NCI-H2107 treated with DMSO at 0.1 percent for 48 hours (cell line): Measurements from ENCODE around the gene SLC43A3.
"Not testable (repeated sequence)": the region's sequence is repeated elsewhere in the genome, so short reads cannot be mapped to it uniquely, and the experiment has no call there.

Experiments used
- DNase-seq: peaks from one replicate; lab custom pipeline; 2025; ENCODE audit not compliant: unreplicated experiment; lab: John Stamatoyannopoulos, UW

The SLC43A3 gene

GRCh38 chr11:57407941-57408475, 18.9 kb downstream of the SLC43A3 start:
- DNase-seq = no peak

GRCh38 chr11:57407010-57407920, 19.7 kb downstream of the SLC43A3 start:
- DNase-seq = no peak

DNA sequence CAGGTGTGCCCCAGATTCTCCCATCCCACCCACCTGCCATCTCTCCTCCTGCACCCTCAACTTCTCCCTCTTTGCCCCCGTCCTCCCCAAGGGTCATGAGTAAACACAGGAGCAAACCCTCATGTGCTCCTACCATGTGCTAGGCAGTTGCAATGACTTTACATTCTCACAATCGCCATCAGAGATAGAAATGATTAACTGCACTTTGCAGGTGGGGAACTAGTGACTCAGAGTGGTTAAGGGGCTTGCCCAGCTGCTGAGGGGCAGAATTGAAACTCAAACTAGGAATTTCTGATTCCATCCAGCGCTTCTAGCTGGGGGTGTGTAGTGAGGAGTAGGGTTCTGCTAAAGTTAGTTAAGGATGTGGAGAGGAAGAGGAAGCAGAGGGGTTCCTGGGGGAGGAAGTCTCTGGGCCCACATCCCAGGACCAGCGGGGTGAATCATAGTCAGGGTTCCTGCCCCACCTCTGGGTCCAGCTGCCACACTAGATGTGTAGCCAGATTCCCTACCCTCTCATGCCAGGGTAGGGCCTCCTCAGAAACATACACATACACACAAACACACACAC, 20.5 kb downstream of the SLC43A3 start:
- no peak for DNase-seq

GRCh38 chr11:57405271-57405860, 21.6 kb downstream of the SLC43A3 start:
- DNase-seq = no peak

- DNase-seq = no peak
Observed at GRCh38 chr11:57403802-57404147, 23.1 kb downstream of the SLC43A3 start.

DNA sequence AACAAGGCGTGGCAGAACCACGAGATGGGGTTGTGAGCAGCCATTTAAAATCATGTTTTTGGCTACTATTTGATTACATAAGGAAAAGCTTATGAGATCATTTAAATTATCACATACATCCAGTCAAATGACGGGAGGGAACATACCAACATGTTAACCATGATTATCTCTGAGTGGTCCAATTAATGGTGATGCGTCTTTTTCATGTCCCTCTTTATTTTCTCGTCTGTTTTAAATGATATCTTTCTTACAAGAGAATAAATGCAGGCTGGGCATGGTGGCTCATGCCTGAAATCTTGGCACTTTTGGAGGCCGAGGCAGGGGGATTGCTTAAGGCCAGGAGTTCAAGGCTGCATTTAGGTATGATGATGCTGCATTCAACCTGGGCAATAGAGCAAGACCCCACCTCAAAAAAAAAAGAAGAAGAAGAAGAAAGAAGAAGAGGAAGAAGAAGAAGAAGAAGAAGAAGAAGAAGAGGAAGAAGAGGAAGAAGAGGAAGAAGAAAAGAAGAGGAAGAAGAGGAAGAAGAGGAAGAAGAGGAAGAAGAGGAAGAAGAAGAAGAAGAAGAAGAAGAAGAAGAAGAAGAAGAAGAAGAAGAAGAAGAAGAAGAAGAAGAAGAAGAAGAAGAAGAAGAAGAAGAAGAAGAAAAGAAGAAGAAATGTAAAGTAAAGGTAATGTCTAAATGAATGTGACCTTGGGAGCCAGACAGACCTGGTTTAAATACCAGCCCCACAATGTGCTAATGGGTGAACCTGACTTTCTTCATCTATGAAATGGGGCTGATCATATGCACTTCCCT, 23.7 kb downstream of the SLC43A3 start:
- not testable (repeated sequence) for DNase-seq

DNA sequence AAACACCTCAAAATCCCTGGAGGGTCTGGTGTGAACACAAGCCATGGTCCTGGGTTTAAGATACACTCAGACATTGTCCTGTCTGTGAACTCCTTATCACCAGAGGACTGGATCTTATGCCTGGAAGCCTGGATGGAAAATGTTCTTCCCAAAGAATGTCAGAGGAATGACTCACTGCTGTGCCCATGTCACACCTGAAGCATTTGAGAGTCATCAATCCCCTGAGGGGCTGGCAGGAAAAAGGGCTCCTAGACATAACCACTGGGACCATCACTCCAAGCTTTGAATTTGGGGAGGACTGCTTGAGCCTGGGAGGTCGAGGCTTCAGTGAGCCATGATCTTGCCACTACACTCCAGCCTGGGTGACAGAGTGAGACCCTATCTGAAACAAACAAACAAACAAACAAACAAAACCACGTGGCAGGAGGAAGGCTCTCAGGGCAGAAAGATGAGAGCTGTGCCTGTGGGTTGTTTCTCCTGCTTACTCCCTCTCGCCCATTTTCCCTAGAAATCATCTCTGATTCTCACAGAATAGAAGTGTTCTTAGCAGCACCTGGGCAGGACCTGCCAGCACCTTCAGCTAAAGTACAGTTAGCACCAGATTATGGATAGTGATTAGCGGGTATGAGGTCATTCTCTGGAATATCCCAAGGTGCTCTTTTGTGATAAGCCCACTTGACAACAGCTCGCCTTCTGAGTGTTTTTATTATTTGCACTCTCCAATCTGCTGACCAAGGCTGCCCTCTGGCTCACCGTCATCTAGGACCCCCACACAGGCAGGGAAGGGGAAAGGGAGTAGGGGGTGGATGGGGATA, 24.5 kb downstream of the SLC43A3 start:
- no peak for DNase-seq

- no peak for DNase-seq
Observed at GRCh38 chr11:57399972-57400578, 26.8 kb downstream of the SLC43A3 start.

GRCh38 chr11:57399221-57399620, 27.7 kb downstream of the SLC43A3 start:
- peak; percentile 21 for DNase-seq

DNA sequence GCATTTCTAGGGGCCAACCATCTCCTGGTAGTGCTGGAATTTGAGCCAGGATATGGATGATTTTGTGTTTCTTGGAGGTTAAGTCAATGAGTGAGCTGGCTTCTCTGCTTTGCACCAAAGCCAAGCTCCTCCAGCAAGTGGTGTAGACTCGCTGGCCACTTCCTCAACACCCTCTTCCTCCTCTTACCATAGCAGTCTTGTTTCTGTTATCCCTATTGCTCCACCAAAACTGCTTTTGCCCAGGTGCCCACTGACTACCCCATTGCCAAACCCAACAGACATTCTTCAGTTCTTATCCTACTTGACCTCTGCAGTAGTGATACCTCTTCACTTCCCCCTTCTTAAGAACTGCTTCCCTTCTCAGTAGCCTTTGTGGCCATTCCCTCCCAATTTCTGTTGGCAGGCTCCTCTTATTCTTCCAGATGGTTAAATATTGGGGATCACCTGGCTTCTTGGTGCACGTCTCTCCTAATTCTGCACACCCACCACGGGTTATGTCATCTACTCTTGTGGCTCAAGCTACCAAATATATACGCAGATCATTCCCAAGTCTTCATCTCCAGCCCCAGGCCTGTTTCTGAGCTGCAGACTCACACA, 29.4 kb downstream of the SLC43A3 start:
- no peak for DNase-seq

- no peak for DNase-seq
Observed at GRCh38 chr11:57396744-57397143, 30.2 kb downstream of the SLC43A3 start.

DNA sequence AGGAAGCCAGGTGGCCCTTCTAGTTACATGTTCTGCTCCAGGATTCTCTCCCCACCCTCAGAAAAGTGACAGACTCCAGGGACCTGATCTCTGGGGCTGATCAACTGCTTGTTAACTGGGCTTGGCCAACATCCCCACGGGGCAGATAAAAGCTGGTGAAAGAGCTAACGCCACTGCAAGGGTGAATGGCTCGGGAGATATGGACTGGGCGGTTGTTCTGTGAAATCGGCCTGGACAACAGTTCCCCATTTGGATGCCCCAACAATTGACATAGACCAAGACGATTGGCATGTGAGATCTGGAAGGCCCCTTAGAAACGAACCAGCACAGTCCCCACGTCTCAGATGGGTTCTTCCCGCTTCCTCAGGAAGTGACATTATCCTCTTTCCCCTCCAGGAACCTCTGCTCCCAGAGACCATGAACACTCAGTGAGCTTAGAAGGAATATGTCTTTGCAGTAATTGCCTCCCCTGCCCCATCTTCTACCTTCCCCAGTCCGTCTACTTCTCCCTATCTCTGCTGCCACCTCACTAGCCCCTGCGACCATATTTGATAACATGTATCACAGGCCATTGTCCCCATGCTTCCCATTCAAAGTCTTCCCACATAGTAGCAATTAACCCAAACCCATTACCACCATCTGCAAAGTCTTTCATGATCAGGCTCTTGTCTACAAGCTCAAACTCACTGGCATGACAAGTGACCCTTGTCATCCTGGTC, 30.9 kb downstream of the SLC43A3 start:
- no peak for DNase-seq

DNA sequence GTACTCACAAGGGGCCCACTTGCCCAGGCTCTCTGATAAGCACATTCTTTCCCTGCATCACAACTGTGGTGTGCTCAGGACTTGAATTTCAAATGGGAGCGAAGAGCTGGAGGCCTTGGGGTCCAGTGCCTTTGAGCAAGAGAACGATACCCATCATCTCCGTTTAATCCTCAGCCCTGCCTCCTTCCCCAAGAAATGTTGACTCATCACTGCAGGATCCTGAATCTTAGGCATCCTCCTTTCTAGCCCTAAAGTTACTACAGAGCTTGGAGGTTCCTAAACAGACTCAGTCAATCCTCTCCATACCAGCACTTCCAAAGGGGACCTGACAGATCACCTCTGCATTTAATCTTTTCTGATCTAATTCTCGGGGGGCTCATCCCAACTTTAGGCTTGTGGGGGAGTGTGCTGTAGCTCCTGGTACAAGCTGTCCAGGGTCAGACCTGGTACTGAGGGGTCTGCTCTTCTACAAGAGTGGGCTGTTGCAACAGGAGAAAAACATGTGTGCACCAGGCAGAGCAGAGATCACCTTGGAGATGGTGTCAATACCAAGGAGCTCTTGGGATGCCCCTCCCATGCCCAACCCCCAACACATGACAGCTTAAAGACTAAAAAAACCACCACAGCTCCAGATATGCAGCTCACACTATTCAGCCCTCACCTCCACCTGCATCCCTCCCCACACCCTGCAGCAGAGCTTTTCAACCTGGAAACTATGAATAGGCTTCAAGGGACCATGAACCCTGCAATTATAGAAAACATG, 32.5 kb downstream of the SLC43A3 start:
- DNase-seq = no peak

DNA sequence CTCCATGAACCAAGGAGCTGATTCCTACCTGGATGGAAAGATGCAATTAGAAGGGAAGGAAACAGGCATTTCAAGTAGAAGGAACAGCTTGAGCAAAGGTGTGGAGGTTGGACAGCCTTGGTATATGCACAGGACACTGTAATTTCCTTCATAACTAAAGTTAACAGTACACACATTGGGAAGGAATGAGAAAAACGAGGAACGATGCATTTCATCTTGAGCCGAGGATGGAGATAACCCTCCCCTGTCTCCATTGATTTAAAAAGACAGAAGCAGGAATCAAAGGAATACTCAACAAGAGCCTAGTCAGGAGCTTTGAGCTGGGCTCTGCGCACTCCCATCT, 34.2 kb downstream of the SLC43A3 start:
- DNase-seq = no peak

GRCh38 chr11:57392066-57392762, 34.7 kb downstream of the SLC43A3 start:
- DNase-seq = no peak

GRCh38 chr11:57391539-57391938, 35.4 kb downstream of the SLC43A3 start:
- DNase-seq = no peak

- no peak for DNase-seq
Observed at GRCh38 chr11:57391111-57391510, 35.8 kb downstream of the SLC43A3 start.

- DNase-seq = no peak
Observed at GRCh38 chr11:57390535-57390934, 36.4 kb downstream of the SLC43A3 start, which contains the start of gene PRG2. TSS of gene PRG2 (minus strand) at chr11:57390650. CDS start at chr11:57389944, 706 bp downstream.
